H9 (cell line): Measurements from ENCODE around the gene BPIFB6. TPM values are rescaled to one million over a fixed set of nuclear protein-coding genes. Genes with fewer than 3 reads are reported as not detected.

Source experiments
- DNase-seq: peaks from one replicate; pipeline ENCODE4 v3.0.0-alpha.2; 2017
- H2AFZ ChIP-seq: one replicate; pipeline ENCODE4 v1.6.1; 2013; ENCODE audit warnings: mild to moderate bottlenecking, low read length, control low read depth, moderate library complexity
- H2AK5ac ChIP-seq: 2 replicates; pipeline ENCODE4 v1.6.1; 2013; ENCODE audit warnings: low read length, control low read depth, mixed read lengths; ENCODE audit not compliant: insufficient read length
- H2BK120ac ChIP-seq: one replicate; pipeline ENCODE4 v1.6.1; 2013; ENCODE audit warnings: low read depth, mild to moderate bottlenecking, low read length, control low read depth, inconsistent platforms; ENCODE audit not compliant: poor library complexity, severe bottlenecking
- H2BK12ac ChIP-seq: 2 replicates; pipeline ENCODE4 v1.6.1; 2013; ENCODE audit warnings: low read length, control low read depth, mixed read lengths, low read depth; ENCODE audit not compliant: insufficient read length
- H2BK15ac ChIP-seq: 2 replicates; pipeline ENCODE4 v1.6.1; 2013; ENCODE audit warnings: low read depth, low read length, control low read depth
- H2BK20ac ChIP-seq: one replicate; pipeline ENCODE4 v1.6.1; 2013; ENCODE audit warnings: low read depth, mild to moderate bottlenecking, low read length, control low read depth, inconsistent platforms; ENCODE audit not compliant: poor library complexity, severe bottlenecking
- H2BK5ac ChIP-seq: 2 replicates; pipeline ENCODE4 v1.6.1; 2013; ENCODE audit warnings: low read length, control low read depth, mixed read lengths; ENCODE audit not compliant: insufficient read length
- H3K14ac ChIP-seq: 2 replicates; pipeline ENCODE4 v1.6.1; 2013; ENCODE audit warnings: low read length, control low read depth; ENCODE audit not compliant: insufficient read depth
- H3K18ac ChIP-seq: 2 replicates; pipeline ENCODE4 v1.6.1; 2013; ENCODE audit warnings: low read depth, mild to moderate bottlenecking, mixed read lengths, low read length, control low read depth; ENCODE audit not compliant: insufficient read length
- H3K23ac ChIP-seq: 2 replicates; pipeline ENCODE4 v1.6.1; 2013; ENCODE audit warnings: low read length, control low read depth, mixed read lengths, low read depth; ENCODE audit not compliant: insufficient read length
- H3K23me2 ChIP-seq: 2 replicates; pipeline ENCODE4 v1.6.1; 2013; ENCODE audit warnings: low read depth, mild to moderate bottlenecking, mixed read lengths, low read length, control low read depth; ENCODE audit not compliant: insufficient read length, poor library complexity, severe bottlenecking
- H3K27ac ChIP-seq: 2 replicates; pipeline ENCODE4 v1.5.1; 2013; ENCODE audit warnings: low read length, control low read depth, mixed read lengths, low read depth; ENCODE audit not compliant: insufficient read length
- H3K27me3 ChIP-seq: 2 replicates; pipeline ENCODE4 v1.6.1; 2013; ENCODE audit warnings: low read length, control low read depth, inconsistent platforms; ENCODE audit not compliant: insufficient read depth
- H3K4ac ChIP-seq: 2 replicates; pipeline ENCODE4 v1.6.1; 2013; ENCODE audit warnings: low read depth, mild to moderate bottlenecking, control low read depth, inconsistent platforms, low read length, moderate library complexity
- H3K4me1 ChIP-seq: 2 replicates; pipeline ENCODE4 v1.6.1; 2013; ENCODE audit warnings: low read length, control low read depth, inconsistent platforms; ENCODE audit not compliant: insufficient read depth
- H3K4me2 ChIP-seq: 2 replicates; pipeline ENCODE4 v1.6.1; 2013; ENCODE audit warnings: low read length, control low read depth, mixed read lengths; ENCODE audit not compliant: insufficient read length, insufficient read depth
- H3K56ac ChIP-seq: 2 replicates; pipeline ENCODE4 v1.6.1; 2013; ENCODE audit warnings: low read depth, mild to moderate bottlenecking, mixed read lengths, low read length, control low read depth; ENCODE audit not compliant: insufficient read length
- H3K79me1 ChIP-seq: 2 replicates; pipeline ENCODE4 v1.6.1; 2013; ENCODE audit warnings: low read depth, mild to moderate bottlenecking, moderate library complexity, low read length, control low read depth, inconsistent platforms; ENCODE audit not compliant: insufficient read depth, poor library complexity, severe bottlenecking
- H3K79me2 ChIP-seq: 2 replicates; pipeline ENCODE4 v1.6.1; 2013; ENCODE audit warnings: low read length, control low read depth, inconsistent platforms; ENCODE audit not compliant: insufficient read depth
- H3K9ac ChIP-seq: 2 replicates; pipeline ENCODE4 v1.6.1; 2013; ENCODE audit warnings: low read length, control low read depth, mixed read lengths; ENCODE audit not compliant: insufficient read length; ENCODE audit errors: extremely low read depth
- H3K9me3 ChIP-seq: one replicate; pipeline ENCODE4 v1.6.1; 2013; ENCODE audit warnings: low read depth, low read length, inconsistent platforms; ENCODE audit not compliant: control insufficient read depth
- H3T11ph ChIP-seq: one replicate; pipeline ENCODE4 v1.6.1; 2013; ENCODE audit warnings: mild to moderate bottlenecking, low read length, control low read depth, inconsistent platforms
- H4K20me1 ChIP-seq: one replicate; pipeline ENCODE4 v1.6.1; 2013; ENCODE audit not compliant: control insufficient read depth, insufficient read length, insufficient read depth
- H4K5ac ChIP-seq: 2 replicates; pipeline ENCODE4 v1.6.1; 2013; ENCODE audit warnings: low read depth, mild to moderate bottlenecking, mixed read lengths, low read length, control low read depth; ENCODE audit not compliant: insufficient read length
- H4K8ac ChIP-seq: replicated peaks from 2 replicates; pipeline ENCODE4 v1.6.1; 2013; ENCODE audit warnings: low read length, control low read depth, mixed read lengths, low read depth; ENCODE audit not compliant: insufficient read length
- H4K91ac ChIP-seq: 2 replicates; pipeline ENCODE4 v1.6.1; 2013; ENCODE audit warnings: low read depth, mild to moderate bottlenecking, moderate library complexity, mixed read lengths, low read length, control low read depth; ENCODE audit not compliant: insufficient read length
- H3K27ac Mint-ChIP-seq, 3 experiments: 2 replicates in 2 of 3; 3 replicates in 1 of 3; pipeline ENCODE4 v1.8.0; 2020 to 2021; ENCODE audit warnings: mixed read lengths in 3 of 3, mild to moderate bottlenecking in 1 of 3, moderate library complexity in 1 of 3
- H3K27me3 Mint-ChIP-seq: 2 replicates; pipeline ENCODE4 v1.8.0; 2021; ENCODE audit warnings: low read depth, mild to moderate bottlenecking, moderate library complexity, mixed read lengths
- H3K36me3 Mint-ChIP-seq, 3 experiments: 2 replicates in 2 of 3; 3 replicates in 1 of 3; pipeline ENCODE4 v1.8.0; 2020 to 2021; ENCODE audit warnings: low read depth in 3 of 3, mixed read lengths in 3 of 3; ENCODE audit not compliant: insufficient read depth in 1 of 3
- H3K4me1 Mint-ChIP-seq, 2 experiments: 2 replicates each; pipeline ENCODE4 v1.8.0; 2020; ENCODE audit warnings: mixed read lengths in 2 of 2
- H3K4me3 Mint-ChIP-seq, 2 experiments: 2 replicates in 1 of 2; 3 replicates in 1 of 2; pipeline ENCODE4 v1.8.0; 2020 to 2021; ENCODE audit warnings: mild to moderate bottlenecking in 2 of 2, mixed read lengths in 2 of 2, moderate library complexity in 1 of 2
- H3K9me3 Mint-ChIP-seq, 2 experiments: 2 replicates in 1 of 2; 3 replicates in 1 of 2; pipeline ENCODE4 v1.8.0; 2020; ENCODE audit warnings: mild to moderate bottlenecking in 2 of 2, mixed read lengths in 2 of 2, moderate library complexity in 1 of 2
- WGBS: extraction: QIAGEN DNeasy Blood & Tissue Kit; methylation state at CpG from one replicate; pipeline ENCODE4 v1.1.7; 2013; ENCODE audit warnings: missing lambda C conversion rate, low lambda C conversion rate, mixed read lengths; ENCODE audit not compliant: insufficient read length; ENCODE audit errors: extremely low coverage; 5-methylcytosine and 5-hydroxymethylcytosine counted together
- total RNA-seq: library from RNA; stranded (reverse); gene quantifications from 2 replicates; pipeline ENCODE4 v1.2.1, GENCODE V29; 2021
- TF ChIP-seq, protein P1 (sequence below): fragments of 200-600 bp; sonication (generic); conservative IDR thresholded peaks from 3 replicates; pipeline ENCODE4 v1.8.0; 2021; ENCODE audit warnings: antibody characterized with exemption, mild to moderate bottlenecking

Gene BPIFB6
- total RNA-seq, 1 experiment from 2014 or later, result not detected

DNA sequence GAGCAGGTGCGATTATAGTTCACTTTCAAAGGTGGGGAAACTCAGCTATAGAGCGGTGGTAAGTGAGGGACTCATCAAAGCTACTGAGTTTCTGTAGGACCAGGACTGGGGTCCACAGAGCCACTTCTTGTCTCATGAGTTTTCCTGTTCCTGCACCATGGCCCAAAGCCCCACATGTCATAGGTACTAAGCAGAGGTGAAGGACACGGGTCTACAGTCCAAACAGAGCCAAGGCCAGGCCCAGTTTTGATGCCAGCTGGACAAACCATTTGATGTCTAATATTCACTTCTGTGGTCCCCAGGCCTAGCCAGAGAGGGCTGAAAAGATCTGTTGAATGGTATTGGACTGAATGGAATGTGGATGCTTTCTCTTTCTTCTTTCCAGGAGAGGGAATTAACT is 11.0 kb downstream of the BPIFB6 start:
- Histone ChIP-seq H3K14ac (no peak overlapping the region), H3T11ph (no peak overlapping the region), H3K23me2 (no peaks in the 10 kb centered on the region), H3K9ac (no peak overlapping the region), H2BK120ac (no peak overlapping the region), H2BK5ac (no peak overlapping the region), H3K79me2 (no peaks in the 10 kb centered on the region), H2BK15ac (no peak overlapping the region), H4K91ac (no peak overlapping the region), H4K8ac (no peak overlapping the region), H2BK20ac (no peak overlapping the region), H2BK12ac (no peak overlapping the region), H3K4ac (no peak overlapping the region), H3K4me1 (no peaks in the 10 kb centered on the region), H3K56ac (no peak overlapping the region), H3K18ac (no peak overlapping the region), H3K79me1 (no peaks in the 10 kb centered on the region), H3K9me3 (peaks cover 5% of the 10 kb centered on the region), H4K20me1 (no peaks in the 10 kb centered on the region), H3K27me3 (no peaks in the 10 kb centered on the region), H4K5ac (no peak overlapping the region), H2AK5ac (no peak overlapping the region), H3K23ac (no peak overlapping the region), H2AFZ (no peak overlapping the region), H3K27ac (no peak overlapping the region), H3K4me2 (no peak overlapping the region)
- DNase-seq, result no peak
- Mint-ChIP-seq H3K27ac (no peak overlapping the region), H3K4me3 (no peak overlapping the region), H3K4me1 (no peaks in the 10 kb centered on the region; a peak in 1 of 4 replicates), H3K9me3 (peaks cover 14 to 17% of the 10 kb centered on the region in 2 experiments), H3K27me3 (peaks cover 31% of the 10 kb centered on the region), H3K36me3 (peaks cover 0 to 9% (median 9%) of the 10 kb centered on the region in 3 experiments; a peak in 4 of 7 replicates)
- no CpG with 5 or more reads among the region's 3 CpGs for WGBS
- TF ChIP-seq, protein P1, sequence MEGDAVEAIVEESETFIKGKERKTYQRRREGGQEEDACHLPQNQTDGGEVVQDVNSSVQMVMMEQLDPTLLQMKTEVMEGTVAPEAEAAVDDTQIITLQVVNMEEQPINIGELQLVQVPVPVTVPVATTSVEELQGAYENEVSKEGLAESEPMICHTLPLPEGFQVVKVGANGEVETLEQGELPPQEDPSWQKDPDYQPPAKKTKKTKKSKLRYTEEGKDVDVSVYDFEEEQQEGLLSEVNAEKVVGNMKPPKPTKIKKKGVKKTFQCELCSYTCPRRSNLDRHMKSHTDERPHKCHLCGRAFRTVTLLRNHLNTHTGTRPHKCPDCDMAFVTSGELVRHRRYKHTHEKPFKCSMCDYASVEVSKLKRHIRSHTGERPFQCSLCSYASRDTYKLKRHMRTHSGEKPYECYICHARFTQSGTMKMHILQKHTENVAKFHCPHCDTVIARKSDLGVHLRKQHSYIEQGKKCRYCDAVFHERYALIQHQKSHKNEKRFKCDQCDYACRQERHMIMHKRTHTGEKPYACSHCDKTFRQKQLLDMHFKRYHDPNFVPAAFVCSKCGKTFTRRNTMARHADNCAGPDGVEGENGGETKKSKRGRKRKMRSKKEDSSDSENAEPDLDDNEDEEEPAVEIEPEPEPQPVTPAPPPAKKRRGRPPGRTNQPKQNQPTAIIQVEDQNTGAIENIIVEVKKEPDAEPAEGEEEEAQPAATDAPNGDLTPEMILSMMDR, result no peak
